ENCODE data around the gene CLCNKB.

DNA sequence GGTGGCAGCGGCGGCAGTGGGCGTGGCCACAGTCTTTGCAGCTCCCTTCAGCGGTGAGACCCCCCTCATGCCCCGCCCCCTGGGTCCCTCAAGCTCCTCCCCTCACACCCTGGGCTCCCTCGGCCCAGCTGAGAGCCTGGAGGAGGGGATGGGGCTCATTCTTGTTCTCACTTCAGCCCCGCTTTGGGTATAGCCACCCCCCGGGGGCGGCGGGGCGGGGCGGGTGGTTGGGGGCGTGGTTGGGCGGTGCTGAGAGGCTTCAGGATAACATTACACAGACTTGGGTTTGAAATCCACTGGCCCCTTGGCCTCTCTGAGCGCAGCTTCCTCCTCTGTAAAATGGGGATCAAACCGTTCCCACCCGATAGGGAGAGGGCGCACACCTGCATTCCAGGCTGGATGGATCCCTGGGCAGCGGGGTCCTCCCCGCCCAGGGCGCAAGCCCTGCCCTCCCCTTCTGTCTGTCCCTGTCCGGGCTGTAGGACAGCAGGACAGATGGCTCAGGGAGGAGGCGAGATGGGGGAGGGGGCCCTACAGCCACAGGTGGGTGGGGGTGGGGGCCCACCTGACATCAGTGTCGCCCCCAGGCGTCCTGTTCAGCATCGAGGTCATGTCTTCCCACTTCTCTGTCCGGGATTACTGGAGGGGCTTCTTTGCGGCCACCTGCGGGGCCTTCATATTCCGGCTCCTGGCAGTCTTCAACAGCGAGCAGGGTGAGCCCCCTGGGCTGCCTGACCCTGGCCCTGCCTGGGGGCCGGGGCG, 16.7 kb upstream of the CLCNKB start:
- TF ChIP-seq, protein P1, sequence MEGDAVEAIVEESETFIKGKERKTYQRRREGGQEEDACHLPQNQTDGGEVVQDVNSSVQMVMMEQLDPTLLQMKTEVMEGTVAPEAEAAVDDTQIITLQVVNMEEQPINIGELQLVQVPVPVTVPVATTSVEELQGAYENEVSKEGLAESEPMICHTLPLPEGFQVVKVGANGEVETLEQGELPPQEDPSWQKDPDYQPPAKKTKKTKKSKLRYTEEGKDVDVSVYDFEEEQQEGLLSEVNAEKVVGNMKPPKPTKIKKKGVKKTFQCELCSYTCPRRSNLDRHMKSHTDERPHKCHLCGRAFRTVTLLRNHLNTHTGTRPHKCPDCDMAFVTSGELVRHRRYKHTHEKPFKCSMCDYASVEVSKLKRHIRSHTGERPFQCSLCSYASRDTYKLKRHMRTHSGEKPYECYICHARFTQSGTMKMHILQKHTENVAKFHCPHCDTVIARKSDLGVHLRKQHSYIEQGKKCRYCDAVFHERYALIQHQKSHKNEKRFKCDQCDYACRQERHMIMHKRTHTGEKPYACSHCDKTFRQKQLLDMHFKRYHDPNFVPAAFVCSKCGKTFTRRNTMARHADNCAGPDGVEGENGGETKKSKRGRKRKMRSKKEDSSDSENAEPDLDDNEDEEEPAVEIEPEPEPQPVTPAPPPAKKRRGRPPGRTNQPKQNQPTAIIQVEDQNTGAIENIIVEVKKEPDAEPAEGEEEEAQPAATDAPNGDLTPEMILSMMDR (IDR thresholded peaks at IDR 0.05) = no peak
- no peak for TF ChIP-seq EZH2 (IDR thresholded peaks at IDR 0.05)
